ENCODE results near the gene PPP2R5A.

- TF ChIP-seq CHD2 (IDR thresholded peaks at IDR 0.05; ENCODE audit: low read length, partially characterized antibody) = no peak
- no peak for TF ChIP-seq MAX (IDR thresholded peaks at IDR 0.05; ENCODE audit: low read depth)
- no peak for TF ChIP-seq PBX3 (IDR thresholded peaks at IDR 0.05)
- no peak for TF ChIP-seq MXI1 (IDR thresholded peaks at IDR 0.05; ENCODE audit: low read depth, low read length)
Observed at GRCh38 chr1:212284332-212284743, 872 bp upstream of the PPP2R5A start.
